Activated CD4-positive, alpha-beta T cell treated with anti-CD3 and anti-CD28 coated beads, Interleukin-2, amount 50 U/mL, for 24 hours (primary cell): ENCODE measurements around the gene E4F1.
"Not testable (repeated sequence)": the region's sequence is repeated elsewhere in the genome, so short reads cannot be mapped to it uniquely, and the experiment has no call there.

Experiments
- DNase-seq, 2 donors: peaks; one replicate each; pipeline ENCODE4 v3.0.0-alpha.2; 2020; ENCODE audit warnings: low read depth in 1 of 2, low spot score in 1 of 2

The E4F1 gene

GRCh38 chr16:2243031-2243528 lies 19.7 kb downstream of the E4F1 start:
- DNase-seq = no peak

- DNase-seq = no peak
Observed at GRCh38 chr16:2243781-2244180, 20.4 kb downstream of the E4F1 start.

DNA sequence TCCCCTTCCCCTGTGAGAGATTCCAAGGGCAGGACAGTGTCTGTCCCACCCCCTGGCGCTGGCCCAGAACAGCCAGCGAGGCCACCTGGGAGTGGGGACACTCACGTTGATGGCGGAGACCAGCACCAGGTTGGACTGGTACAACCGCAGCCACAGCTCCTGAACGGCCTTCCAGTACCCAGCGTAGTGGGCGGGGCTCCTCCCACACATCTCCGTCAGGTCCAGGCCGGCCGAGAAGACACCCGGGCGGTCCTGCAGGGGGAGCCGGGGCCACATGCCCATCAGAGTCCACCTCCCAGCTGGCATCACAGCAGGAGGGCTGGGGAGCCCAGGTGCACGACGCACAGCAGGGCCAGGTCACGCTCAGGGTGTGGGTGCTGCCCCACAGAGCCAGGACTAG lies 20.9 kb downstream of the E4F1 start:
- DNase-seq = no peak

GRCh38 chr16:2244926-2245795 lies 21.8 kb downstream of the E4F1 start:
- DNase-seq = no peak

DNA sequence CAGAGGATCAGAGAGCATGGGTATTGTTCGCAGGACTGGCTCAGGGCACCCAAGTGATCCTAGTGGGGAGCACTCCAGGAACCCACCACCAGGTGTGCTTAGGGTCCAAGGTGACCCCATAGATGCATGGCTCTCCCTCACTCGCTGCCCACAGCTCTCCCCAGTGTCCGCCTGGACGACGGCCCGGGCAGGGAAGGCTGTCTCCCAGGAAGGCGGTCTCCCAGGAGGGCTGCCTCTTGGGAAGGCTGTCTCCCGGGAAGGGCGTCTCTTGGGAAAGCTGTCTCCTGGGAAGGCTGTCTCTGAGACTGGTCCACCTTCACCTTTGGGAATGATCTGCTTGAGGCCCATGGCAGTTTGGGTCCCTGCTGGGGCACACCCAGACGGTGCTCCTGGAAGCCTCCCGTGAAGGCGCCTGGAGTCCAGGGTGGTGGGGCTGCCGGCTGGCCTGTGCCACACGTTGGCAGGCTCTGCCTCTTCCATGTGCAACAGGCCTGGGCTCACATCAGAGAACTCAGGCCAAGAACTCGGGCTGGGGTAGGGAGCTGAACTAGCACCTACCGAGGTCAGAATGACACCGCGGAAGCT lies 23.0 kb downstream of the E4F1 start:
- DNase-seq = no peak

DNA sequence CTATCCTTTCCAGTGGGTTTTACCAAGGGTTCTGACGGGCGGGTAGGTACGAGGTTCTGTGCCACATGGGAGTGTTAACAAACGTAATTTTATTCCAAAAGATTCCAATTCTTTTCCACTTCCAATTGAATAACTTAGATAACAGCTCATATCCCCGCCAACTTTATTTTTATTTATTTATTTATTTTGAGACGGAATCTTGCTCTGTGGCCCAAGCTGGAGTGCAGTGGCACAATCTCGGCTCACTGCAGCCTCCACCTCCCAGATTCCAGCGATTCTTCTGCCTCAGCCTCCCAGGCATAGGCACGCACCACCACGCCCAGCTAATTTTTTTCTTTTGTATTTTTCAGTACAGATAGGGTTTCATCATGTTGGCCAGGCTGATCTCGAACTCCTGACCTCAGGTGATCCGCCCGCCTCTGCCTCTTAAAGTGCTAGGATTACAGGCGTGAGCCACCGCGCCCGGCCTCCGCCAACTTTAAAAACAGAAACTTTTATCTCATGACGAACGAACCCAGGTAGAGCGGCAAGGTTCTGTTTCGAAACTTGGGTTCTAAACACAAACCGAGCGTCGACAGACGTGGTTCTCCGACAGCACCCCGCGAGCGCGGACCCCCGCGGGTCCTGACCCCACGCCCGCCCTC lies 27.4 kb downstream of the E4F1 start:
- peak; percentile 17 to 26 for DNase-seq

GRCh38 chr16:2251296-2252111 lies 28.1 kb downstream of the E4F1 start, which contains the start of gene ECI1:
Gene ECI1 (minus strand): TSS chr16:2251587. CDS start chr16:2251566, 21 bp downstream.
- DNase-seq = peak; percentile 60 to 68

- no peak for DNase-seq
Observed at GRCh38 chr16:2252806-2253148, 29.4 kb downstream of the E4F1 start.

GRCh38 chr16:2253293-2253692 lies 29.9 kb downstream of the E4F1 start:
- DNase-seq = no peak

DNA sequence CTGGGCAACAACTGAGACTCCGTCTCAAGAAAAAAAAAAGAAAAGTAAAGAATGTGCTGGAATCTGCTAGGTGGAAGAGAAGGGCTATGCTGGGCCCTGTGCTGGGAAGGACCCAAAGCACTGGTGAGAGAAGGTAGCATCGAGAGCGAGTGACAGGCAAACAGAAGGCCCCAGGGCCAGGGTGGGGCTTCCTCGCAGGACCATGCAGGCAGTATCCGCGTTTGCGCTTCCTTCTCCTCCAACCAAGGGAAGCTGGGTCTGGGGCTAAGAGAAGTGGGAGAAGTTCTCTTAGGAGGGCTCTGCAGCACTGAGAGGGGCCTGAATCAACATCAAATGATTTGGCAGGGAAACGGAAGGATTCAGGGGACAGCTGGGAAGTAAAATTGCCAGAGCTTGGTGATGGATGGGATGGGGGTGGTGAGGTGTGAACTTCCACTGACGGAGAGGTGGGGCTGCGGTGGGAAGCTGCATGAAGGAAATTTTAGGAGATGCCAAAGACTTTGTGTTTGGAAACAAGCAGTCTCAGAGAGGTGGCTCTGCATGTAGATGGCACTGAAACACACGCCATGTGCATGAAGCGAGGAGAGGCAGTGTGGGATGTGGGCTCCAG lies 33.2 kb downstream of the E4F1 start:
- no peak for DNase-seq

- no peak for DNase-seq
Observed at GRCh38 chr16:2257726-2258125, 34.3 kb downstream of the E4F1 start.

DNA sequence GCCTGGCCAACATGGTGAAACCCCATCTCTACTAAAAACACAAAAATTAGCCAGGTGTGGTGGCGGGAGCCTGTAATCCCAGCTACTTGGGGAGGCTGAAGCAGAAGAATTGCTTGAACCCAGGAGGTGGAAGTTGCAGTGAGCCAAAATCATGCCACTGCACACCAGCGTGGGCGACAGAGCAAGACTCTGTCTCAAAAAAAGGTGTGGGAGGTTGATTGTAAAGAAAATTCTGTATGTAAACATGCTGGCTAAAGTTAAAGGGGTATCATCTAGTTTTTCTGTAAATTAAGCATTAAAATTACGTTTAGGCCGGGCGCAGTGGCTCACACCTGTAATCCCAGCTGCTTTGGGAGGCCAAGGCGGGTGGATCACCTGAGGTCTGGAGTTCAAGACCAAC lies 35.1 kb downstream of the E4F1 start:
- not testable (repeated sequence) for DNase-seq

DNA sequence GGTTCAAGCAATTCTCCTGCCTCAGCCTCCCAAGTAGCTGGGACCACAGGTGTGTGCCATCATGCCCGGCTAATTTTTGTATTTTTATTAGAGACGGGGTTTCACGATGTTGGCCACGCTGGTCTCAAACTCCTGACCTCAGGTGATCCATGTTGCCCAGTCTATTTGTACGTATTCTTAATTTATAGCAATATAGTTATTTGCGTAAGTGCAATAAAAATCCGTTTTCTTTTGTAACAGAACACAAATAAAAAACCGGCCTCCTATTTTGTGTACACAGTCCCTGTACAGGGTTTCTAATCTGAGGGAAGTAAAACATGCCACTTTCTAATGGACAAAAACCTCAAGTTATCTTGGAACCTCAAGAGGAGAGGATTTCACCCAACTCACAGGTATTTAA lies 36.9 kb downstream of the E4F1 start:
- no peak for DNase-seq

GRCh38 chr16:2263026-2263425 lies 39.6 kb downstream of the E4F1 start:
- not testable (repeated sequence) for DNase-seq

DNA sequence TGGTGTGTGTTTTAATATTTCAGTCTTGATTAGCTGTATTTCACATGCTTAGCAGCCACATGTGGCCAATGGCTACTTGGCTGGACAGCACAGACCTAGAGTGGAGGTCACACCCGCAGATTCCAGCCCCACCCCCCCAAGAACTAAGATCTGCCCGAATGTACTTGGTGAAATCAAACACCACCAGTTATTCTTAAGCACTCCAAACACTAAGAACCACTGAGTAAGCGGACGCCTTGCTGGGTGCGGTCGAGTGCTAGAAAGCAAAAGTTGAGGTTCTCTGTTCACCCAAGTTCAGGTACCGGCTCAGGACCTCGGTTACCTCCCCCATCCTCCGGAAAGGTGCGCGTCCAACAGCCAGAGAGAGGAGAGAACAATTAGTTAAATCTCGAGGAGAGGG lies 43.5 kb downstream of the E4F1 start:
- DNase-seq = not testable (repeated sequence)

- DNase-seq = not testable (repeated sequence)
Observed at GRCh38 chr16:2267505-2267912, 44.1 kb downstream of the E4F1 start.

DNA sequence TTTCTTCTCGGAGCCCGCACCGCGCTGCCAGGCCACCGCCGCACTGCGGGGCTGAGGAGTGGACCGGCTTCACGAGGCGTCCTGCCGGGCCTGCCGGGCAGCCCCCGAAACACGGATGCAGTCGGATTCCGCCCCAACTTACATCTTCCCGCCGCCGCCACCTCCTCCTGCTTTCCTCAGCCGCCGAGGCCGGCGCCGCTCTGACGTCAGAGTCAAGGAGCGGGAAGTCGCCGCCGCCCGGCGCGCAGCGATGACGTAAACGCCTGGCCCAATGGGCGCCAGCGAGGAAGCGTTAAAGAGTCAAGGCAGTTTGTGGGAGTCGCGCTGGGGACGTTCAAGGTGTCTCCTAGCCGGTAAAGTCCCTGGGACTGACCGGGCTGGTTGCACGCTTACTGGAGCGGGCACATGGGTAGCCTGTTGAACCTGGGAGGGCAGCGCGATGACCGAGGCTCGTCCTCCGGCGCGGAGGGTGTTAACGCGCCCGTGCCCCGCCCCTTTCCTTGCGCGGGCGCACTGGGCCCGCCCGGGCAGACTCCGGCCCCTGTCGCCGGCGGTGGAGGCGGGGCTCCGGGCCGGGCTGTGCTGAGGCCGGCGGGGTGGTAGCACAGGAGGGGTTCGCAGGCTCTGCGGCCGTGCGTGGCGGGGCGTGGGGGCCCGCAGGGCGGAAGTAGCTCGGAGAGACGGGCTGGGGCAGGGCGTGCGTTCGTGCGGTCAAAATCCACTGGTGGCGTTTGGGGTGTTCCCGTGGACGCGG lies 44.7 kb downstream of the E4F1 start, which contains the start of gene RNPS1:
Gene RNPS1 (minus strand): TSS at position 214 of the 754 bp plus-strand sequence. CDS start 3,483 bp downstream, outside the sequence.
- DNase-seq = peak; percentile 92 to 95

GRCh38 chr16:2270070-2270462 lies 46.7 kb downstream of the E4F1 start:
- no peak for DNase-seq

DNA sequence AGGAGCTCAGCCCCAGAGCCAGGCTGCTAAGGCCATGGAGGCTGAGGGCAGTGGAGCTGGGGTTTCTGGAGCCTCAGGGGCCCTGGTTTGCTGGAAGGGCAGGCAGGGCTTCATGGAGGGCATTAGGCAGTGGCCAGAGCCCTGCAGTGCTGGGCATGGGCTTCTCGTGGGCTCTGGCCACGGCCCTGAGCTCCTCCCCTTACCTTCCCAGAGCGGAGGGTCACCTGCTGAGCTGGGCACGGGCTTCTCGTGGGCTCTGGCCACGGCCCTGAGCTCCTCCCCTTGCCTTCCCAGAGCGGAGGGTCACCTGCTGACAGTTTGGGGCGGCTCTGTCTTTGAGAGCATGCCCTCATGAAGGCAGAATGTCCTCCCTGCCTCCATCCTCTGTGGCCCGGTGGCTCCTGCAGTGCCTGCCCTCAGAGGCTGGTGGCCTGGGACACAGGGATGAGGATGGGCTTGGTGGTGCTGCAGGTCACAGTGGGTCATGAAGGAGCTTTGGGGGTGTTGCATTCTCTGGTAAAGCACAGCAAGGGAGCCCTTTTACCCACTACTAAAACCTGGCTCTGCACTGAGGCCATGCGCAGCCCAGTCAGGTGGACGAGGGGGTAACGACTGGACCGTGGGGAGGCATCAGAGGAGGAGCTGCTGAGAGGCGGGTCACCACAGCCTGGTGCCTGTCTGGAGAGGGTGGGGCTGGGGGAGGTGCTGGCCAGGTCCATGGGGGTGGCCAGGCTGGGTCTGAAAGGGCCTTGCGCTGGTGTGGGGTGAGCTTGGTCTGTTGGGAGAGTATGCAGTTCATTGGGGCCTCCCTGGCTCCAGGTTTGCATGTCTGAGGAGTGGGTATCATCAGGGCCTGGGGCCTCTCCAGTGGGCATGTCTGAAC lies 47.4 kb downstream of the E4F1 start:
- no peak for DNase-seq
